IMR-90 (cell line): ENCODE measurements around the gene MAPKAPK2. TPM values are rescaled to one million over a fixed set of nuclear protein-coding genes. Genes with fewer than 3 reads are reported as not detected.

ENCODE experiments used
- ATAC-seq: fragments of 200-7000 bp; cut with Tn5 transposase; 2 replicates; pipeline ENCODE4 v1.9.1; 2020; ENCODE audit warnings: low read depth, mild to moderate bottlenecking, moderate library complexity
- BruUV-seq: library from RNA; stranded (reverse); fragments of 400-500 nt; replicated peaks from 2 replicates; lab custom pipeline; 2021; lab: Mats Ljungman, UMichigan
- CTCF ChIA-PET: fragments of 300-600 bp; formaldehyde crosslinking; extraction: SDS; loops from one replicate; lab custom pipeline; 2021; ENCODE audit warnings: antibody characterized with exemption; lab: Yijun Ruan, JAX
- POLR2A ChIA-PET: fragments of 300-600 bp; sonication (Branson Sonifier 250); formaldehyde crosslinking; loops from one replicate; lab custom pipeline; 2022; ENCODE audit warnings: antibody characterized with exemption; ENCODE audit not compliant: unreplicated experiment; lab: Charles Lee
- DNase-seq: peaks from one replicate; pipeline ENCODE4 v3.0.0; 2013
- H2AFZ ChIP-seq: replicated peaks from 2 replicates; pipeline ENCODE3; 2013; ENCODE audit warnings: low read length, mild to moderate bottlenecking; ENCODE audit not compliant: poor library complexity
- H2AK5ac ChIP-seq: 2 replicates; pipeline ENCODE4 v1.6.1; 2013; ENCODE audit warnings: low read depth, low read length, inconsistent platforms
- H2AK9ac ChIP-seq: replicated peaks from 2 replicates; pipeline ENCODE3; 2013; ENCODE audit warnings: mild to moderate bottlenecking, low read depth, low read length, moderate library complexity; ENCODE audit not compliant: poor library complexity
- H2BK120ac ChIP-seq: 2 replicates; pipeline ENCODE4 v1.6.1; 2013; ENCODE audit warnings: low read depth, low read length, inconsistent platforms
- H2BK15ac ChIP-seq: 3 replicates; pipeline ENCODE4 v1.6.1; 2013; ENCODE audit warnings: low read depth, low read length, inconsistent platforms
- H2BK20ac ChIP-seq: 2 replicates; pipeline ENCODE4 v1.6.1; 2013; ENCODE audit warnings: low read depth, mild to moderate bottlenecking, inconsistent platforms, low read length, moderate library complexity
- H2BK5ac ChIP-seq: 2 replicates; pipeline ENCODE4 v1.6.1; 2013; ENCODE audit warnings: mild to moderate bottlenecking, low read depth, low read length, inconsistent platforms; ENCODE audit not compliant: poor library complexity, severe bottlenecking
- H3K14ac ChIP-seq: replicated peaks from 2 replicates; pipeline ENCODE4 v1.6.1; 2013; ENCODE audit warnings: low read depth, low read length, inconsistent platforms
- H3K18ac ChIP-seq: 2 replicates; pipeline ENCODE4 v1.6.1; 2013; ENCODE audit warnings: low read depth, low read length, control low read depth
- H3K23ac ChIP-seq: 2 replicates; pipeline ENCODE4 v1.6.1; 2013; ENCODE audit warnings: low read depth, low read length, inconsistent platforms
- H3K27ac ChIP-seq: 2 replicates; pipeline ENCODE4 v1.5.1; 2013; ENCODE audit warnings: mild to moderate bottlenecking, control low read depth, low read length; ENCODE audit not compliant: insufficient read depth
- H3K27me3 ChIP-seq: 2 replicates; pipeline ENCODE4 v1.6.1; 2013; ENCODE audit warnings: low read length; ENCODE audit not compliant: control insufficient read depth, insufficient read depth
- H3K36me3 ChIP-seq: 2 replicates; pipeline ENCODE4 v1.6.1; 2013; ENCODE audit warnings: low read length, mixed read lengths; ENCODE audit not compliant: control insufficient read depth, insufficient read depth
- H3K4ac ChIP-seq: 2 replicates; pipeline ENCODE4 v1.6.1; 2013; ENCODE audit warnings: low read depth, low read length, inconsistent platforms
- H3K4me1 ChIP-seq: 2 replicates; pipeline ENCODE4 v1.6.1; 2013; ENCODE audit warnings: low read length, mixed read lengths; ENCODE audit not compliant: control insufficient read depth, insufficient read depth
- H3K4me2 ChIP-seq: 2 replicates; pipeline ENCODE4 v1.6.1; 2013; ENCODE audit warnings: low read depth, mild to moderate bottlenecking, control low read depth, low read length, moderate library complexity
- H3K4me3 ChIP-seq: 2 replicates; pipeline ENCODE4 v1.5.1; 2013; ENCODE audit warnings: low read depth, mild to moderate bottlenecking, control low read depth, low read length, moderate library complexity; ENCODE audit not compliant: insufficient read depth
- H3K56ac ChIP-seq: 2 replicates; pipeline ENCODE4 v1.6.1; 2013; ENCODE audit warnings: low read length, inconsistent platforms; ENCODE audit not compliant: insufficient read depth; ENCODE audit errors: extremely low read depth
- H3K79me1 ChIP-seq, 2 experiments: 2 replicates each; pipeline ENCODE4 v1.6.1; 2013; ENCODE audit warnings: low read length in 2 of 2, inconsistent platforms in 1 of 2, low read depth in 1 of 2
- H3K9ac ChIP-seq: 2 replicates; pipeline ENCODE4 v1.6.1; 2013; ENCODE audit warnings: low read depth, low read length, control low read depth
- H3K9me1 ChIP-seq: 2 replicates; pipeline ENCODE4 v1.6.1; 2013; ENCODE audit warnings: low read length, inconsistent platforms; ENCODE audit not compliant: insufficient read depth
- H3K9me3 ChIP-seq: 2 replicates; pipeline ENCODE4 v1.6.1; 2013; ENCODE audit warnings: low read length; ENCODE audit not compliant: control insufficient read depth, insufficient read depth
- H4K20me1 ChIP-seq: 2 replicates; pipeline ENCODE4 v1.6.1; 2013; ENCODE audit warnings: low read length, inconsistent platforms; ENCODE audit not compliant: insufficient read depth
- H4K5ac ChIP-seq: 2 replicates; pipeline ENCODE4 v1.6.1; 2013; ENCODE audit warnings: mild to moderate bottlenecking, low read depth, low read length, control low read depth
- H4K8ac ChIP-seq, 2 experiments: 2 replicates each; pipeline ENCODE4 v1.6.1; 2013; ENCODE audit warnings: low read depth in 2 of 2, low read length in 2 of 2, control low read depth in 1 of 2, inconsistent platforms in 1 of 2
- H4K91ac ChIP-seq: 2 replicates; pipeline ENCODE4 v1.6.1; 2013; ENCODE audit warnings: low read depth, low read length, inconsistent platforms; ENCODE audit not compliant: insufficient read depth
- BHLHE40 ChIP-seq: fragments of 150-350 bp; IDR thresholded peaks from 2 replicates; pipeline ENCODE4 v1.6.1; 2016; ENCODE audit warnings: mild to moderate bottlenecking, low read depth, low read length
- CEBPB ChIP-seq: IDR thresholded peaks from 2 replicates; pipeline ENCODE4 v1.6.1; 2012; ENCODE audit warnings: low read depth, low read length, improper control_type of control experiment
- CHD1 ChIP-seq: IDR thresholded peaks from 2 replicates; pipeline ENCODE4 v1.6.1; 2012; ENCODE audit warnings: low read depth, low read length, improper control_type of control experiment
- CTCF ChIP-seq: conservative IDR thresholded peaks from 2 replicates; pipeline ENCODE4 v1.5.1; 2012; ENCODE audit warnings: mild to moderate bottlenecking, low read depth, low read length, improper control_type of control experiment
- ELK1 ChIP-seq: fragments of 150-350 bp; IDR thresholded peaks from 2 replicates; pipeline ENCODE4 v1.6.1; 2016; ENCODE audit warnings: low read depth, mild to moderate bottlenecking, low read length, moderate library complexity, borderline replicate concordance
- FOS ChIP-seq: fragments of 150-350 bp; IDR thresholded peaks from 2 replicates; pipeline ENCODE4 v1.6.1; 2016; ENCODE audit warnings: low read depth, low read length
- MAFK ChIP-seq: IDR thresholded peaks from 2 replicates; pipeline ENCODE4 v1.6.1; 2012; ENCODE audit warnings: low read depth, low read length, improper control_type of control experiment
- MAZ ChIP-seq: IDR thresholded peaks from 2 replicates; pipeline ENCODE4 v1.6.1; 2012; ENCODE audit warnings: low read depth, mild to moderate bottlenecking, low read length, improper control_type of control experiment, moderate library complexity, borderline replicate concordance
- NFE2L2 ChIP-seq: fragments of 150-350 bp; IDR thresholded peaks from 2 replicates; pipeline ENCODE4 v1.6.1; 2016; ENCODE audit warnings: low read depth, mild to moderate bottlenecking, low read length
- POLR2A ChIP-seq: IDR thresholded peaks from 2 replicates; pipeline ENCODE4 v1.6.1; 2012; ENCODE audit warnings: mild to moderate bottlenecking, low read depth, low read length
- RAD21 ChIP-seq: IDR thresholded peaks from 2 replicates; pipeline ENCODE4 v1.6.1; 2012; ENCODE audit warnings: low read length, improper control_type of control experiment
- RCOR1 ChIP-seq: IDR thresholded peaks from 2 replicates; pipeline ENCODE4 v1.6.1; 2012; ENCODE audit warnings: mild to moderate bottlenecking, low read length, improper control_type of control experiment; ENCODE audit not compliant: insufficient replicate concordance
- RFX5 ChIP-seq: IDR thresholded peaks from 2 replicates; pipeline ENCODE4 v1.8.0; 2012; ENCODE audit warnings: low read depth, mild to moderate bottlenecking, low read length, moderate library complexity
- SMC3 ChIP-seq: fragments of 150-350 bp; IDR thresholded peaks from 2 replicates; pipeline ENCODE4 v1.6.1; 2016; ENCODE audit warnings: low read depth, mild to moderate bottlenecking, antibody characterized with exemption, low read length, moderate library complexity
- USF2 ChIP-seq: fragments of 150-350 bp; IDR thresholded peaks from 2 replicates; pipeline ENCODE4 v1.6.1; 2017; ENCODE audit warnings: mild to moderate bottlenecking, antibody characterized with exemption, low read length, low read depth
- WGBS, 2 experiments: methylation state at CpG; one replicate each; pipeline versions ENCODE4 v1.1.5 to v1.1.7; 2013; ENCODE audit warnings: missing lambda C conversion rate in 2 of 2; ENCODE audit not compliant: insufficient read length in 1 of 2; ENCODE audit errors: extremely low coverage in 2 of 2; 5-methylcytosine and 5-hydroxymethylcytosine counted together
- dilution Hi-C: fragments of 300-500 bp; cut with HindIII; formaldehyde crosslinking; loops from one replicate; pipeline ENCODE4 v1.14.3; 2018; ENCODE audit warnings: low sequenced_read_pairs; ENCODE audit not compliant: unreplicated experiment
- in situ Hi-C: fragments of 300-500 bp; cut with MboI; formaldehyde crosslinking; loops from 3 replicates; pipeline ENCODE4 v1.14.3; 2019; ENCODE audit warnings: low sequenced_read_pairs, inconsistent platforms, mixed read lengths
- intact Hi-C: fragments of 100-400 bp; cut with micrococcal nuclease; formaldehyde crosslinking; loops from 2 replicates; pipeline ENCODE4 v1.10.0; 2022
- polyA plus RNA-seq, 3 experiments: library from polyadenylated mRNA; depleted of rRNA; stranded (reverse); fragments of >200 nt; gene quantifications; 2 replicates each; pipeline ENCODE4 v1.2.3, GENCODE V29; 2012; ENCODE audit warnings: low replicate concordance in 1 of 3
- total RNA-seq: library from RNA; depleted of rRNA; stranded (reverse); fragments of >200 nt; gene quantifications from 2 replicates; pipeline ENCODE4 v1.2.3, GENCODE V29; 2012

Gene MAPKAPK2
- total and polyA plus RNA-seq, 2 of the 4 experiments (the other 2 are of a cell fraction): 56.5 to 66.4 TPM

- Histone ChIP-seq H3K4ac (no peak overlapping the region), H2BK20ac (no peak overlapping the region), H3K18ac (no peak overlapping the region), H2AK9ac (no peak overlapping the region), H4K8ac (no peak overlapping the region), H3K9me1 (no peaks in the 10 kb centered on the region), H3K27ac (no peak overlapping the region), H4K20me1 (peaks cover 3% of the 10 kb centered on the region; the same call in 1 of the 2 replicates), H3K14ac (no peak overlapping the region), H3K79me1 (no peaks in the 10 kb centered on the region), H2AFZ (peak overlapping the region; percentile 8), H4K5ac (no peak overlapping the region), H2BK120ac (no peak overlapping the region), H3K9ac (no peak overlapping the region), H3K56ac (no peak overlapping the region), H3K4me3 (no peak overlapping the region), H3K4me2 (no peak overlapping the region), H3K27me3 (peaks cover 29% of the 10 kb centered on the region), H3K9me3 (no peaks in the 10 kb centered on the region), H2BK15ac (no peak overlapping the region), H2BK5ac (no peak overlapping the region), H3K4me1 (no peaks in the 10 kb centered on the region), H4K91ac (no peak overlapping the region), H3K36me3 (no peaks in the 10 kb centered on the region), H2AK5ac (no peak overlapping the region), H3K23ac (no peak overlapping the region)
- no TSS peak for BruUV-seq
- intact Hi-C loops (no loop called here), in situ Hi-C loops (loop anchor here (5.0 to 10.0 kb wide), 2 partner anchors 35 to 178 kb away; no protein-coding TSS in a partner anchor), dilution Hi-C loops (no loop called here)
- CTCF ChIA-PET: interaction anchor here (2.3 kb wide), 1 partner anchor 31 kb away, joined by 25 read pairs; no protein-coding TSS in a partner anchor
- DNase-seq (no peak), ATAC-seq (no peak)
- POLR2A ChIA-PET: interaction anchor here (0.6 kb wide), 1 partner anchor 249 kb away, joined by 9 read pairs; no protein-coding TSS in a partner anchor
- WGBS, 2 experiments: 38 to 100% methylated on average over 1 of the region's 3 CpGs
- TF ChIP-seq POLR2A (no peak), NFE2L2 (no peak), USF2 (no peak), CTCF (no peak), RAD21 (no peak), FOS (no peak), MAZ (no peak), CHD1 (no peak), RFX5 (no peak), BHLHE40 (no peak), CEBPB (no peak), ELK1 (no peak), MAFK (no peak), SMC3 (no peak), RCOR1 (no peak)
Observed at GRCh38 chr1:206662396-206663092, 22.2 kb upstream of the MAPKAPK2 start.
